Adipose tissue (tissue), 3 donors: ENCODE results near the gene LAMA1. TPM values are rescaled to one million over a fixed set of nuclear protein-coding genes. Genes with fewer than 3 reads are reported as not detected.

Experiments used
- H3K27ac ChIP-seq: one replicate; pipeline ENCODE4 v1.5.1; 2013; ENCODE audit warnings: low read depth, low read length
- WGBS, 3 donors: extraction: QIAGEN DNeasy Blood & Tissue Kit; methylation state at CpG; one replicate each; pipeline ENCODE4 v1.1.7; 2013; 5-methylcytosine and 5-hydroxymethylcytosine counted together
- polyA plus RNA-seq, 3 donors: library from polyadenylated mRNA; stranded (reverse); fragments of 200-250 nt; gene quantifications; one replicate each; pipeline ENCODE4 v1.2.3, GENCODE V29; 2013
- donor health status: healthy with polysubstance abuse.
- donor health status: Bipolar disorder and iron deficiency.
- donor health status: healthy.

Gene LAMA1
- polyA plus RNA-seq, 3 donors = 0.34 to 3.4 (median 1.5) TPM

GRCh38 chr18:7021994-7022840 is 95.4 kb downstream of the LAMA1 start:
- H3K27ac ChIP-seq = no peak overlapping the region

GRCh38 chr18:7020995-7021777 is 96.4 kb downstream of the LAMA1 start:
- WGBS, 3 donors = 94 to 96% (median 94%) methylated on average over 13 of the region's 13 CpGs

More at GRCh38 chr18:7021994-7022840, 95.4 kb downstream of the LAMA1 start:
- 43 to 64% (median 59%) methylated on average over 16 of the region's 16 CpGs for WGBS, 3 donors

GRCh38 chr18:7017013-7017412 is 100.6 kb downstream of the LAMA1 start:
- 84 to 92% (median 89%) methylated on average over 5 of the region's 5 CpGs for WGBS, 3 donors
- H3K27ac ChIP-seq = no peak overlapping the region

More at GRCh38 chr18:7020995-7021777, 96.4 kb downstream of the LAMA1 start:
- no peak overlapping the region for H3K27ac ChIP-seq

DNA sequence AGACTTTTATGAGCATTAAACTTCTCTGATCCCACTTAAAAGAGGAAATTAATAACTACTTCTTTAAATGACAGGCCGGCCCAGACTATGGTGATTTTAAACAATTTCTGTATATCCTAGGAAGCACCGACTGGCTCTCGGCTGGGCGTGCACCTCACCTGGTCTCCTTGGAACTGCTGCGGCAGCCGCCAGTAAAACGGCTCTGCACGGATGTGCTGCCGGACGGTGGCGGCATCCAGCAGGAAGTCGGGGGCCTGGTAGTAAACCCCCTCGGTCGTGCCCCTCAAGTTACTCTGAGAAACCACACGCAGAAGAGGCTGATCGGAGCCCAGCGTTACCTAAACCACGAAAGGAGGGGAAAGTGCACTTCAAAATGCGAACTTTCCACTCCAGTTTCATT is 106.5 kb downstream of the LAMA1 start:
- no peak overlapping the region for H3K27ac ChIP-seq
- 45 to 76% (median 46%) methylated on average over 19 of the region's 19 CpGs for WGBS, 3 donors

GRCh38 chr18:7004009-7004408 is 113.6 kb downstream of the LAMA1 start:
- WGBS, 3 donors = 68 to 94% (median 92%) methylated on average over 6 of the region's 6 CpGs
- no peak overlapping the region for H3K27ac ChIP-seq

GRCh38 chr18:7002107-7002506 is 115.5 kb downstream of the LAMA1 start:
- no peak overlapping the region for H3K27ac ChIP-seq
- 37 to 57% (median 56%) methylated on average over 3 of the region's 3 CpGs for WGBS, 3 donors

DNA sequence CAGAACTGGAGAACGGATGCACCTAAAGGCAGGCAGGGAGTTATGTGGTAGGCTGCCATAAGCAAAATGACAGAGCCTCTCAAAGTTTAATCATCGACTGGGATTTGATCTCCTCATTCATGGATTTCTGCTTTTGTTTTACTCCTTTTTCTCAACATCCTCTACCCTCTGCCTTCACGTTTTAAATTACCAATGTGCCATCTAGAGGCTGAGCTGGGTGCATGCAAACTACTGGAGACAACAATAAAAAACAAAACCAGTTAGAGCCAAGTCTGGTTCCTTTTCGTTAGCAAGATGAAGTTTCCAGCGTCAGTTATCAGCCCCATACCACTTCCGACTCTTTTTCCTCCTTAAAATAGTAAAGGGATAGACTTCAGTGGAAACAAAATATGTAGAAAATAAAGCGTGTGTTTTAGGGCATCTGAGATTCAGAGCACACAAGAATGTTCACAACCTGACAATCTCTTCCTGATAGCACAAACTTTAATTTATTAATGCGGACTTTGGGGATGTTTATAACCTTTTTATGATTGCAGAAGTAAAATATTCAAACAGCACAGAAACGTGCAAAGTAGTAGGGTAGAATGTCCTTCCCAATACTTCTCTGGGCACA is 117.0 kb downstream of the LAMA1 start:
- no peak overlapping the region for H3K27ac ChIP-seq
- 19 to 26% (median 19%) methylated on average over 9 of the region's 9 CpGs for WGBS, 3 donors

DNA sequence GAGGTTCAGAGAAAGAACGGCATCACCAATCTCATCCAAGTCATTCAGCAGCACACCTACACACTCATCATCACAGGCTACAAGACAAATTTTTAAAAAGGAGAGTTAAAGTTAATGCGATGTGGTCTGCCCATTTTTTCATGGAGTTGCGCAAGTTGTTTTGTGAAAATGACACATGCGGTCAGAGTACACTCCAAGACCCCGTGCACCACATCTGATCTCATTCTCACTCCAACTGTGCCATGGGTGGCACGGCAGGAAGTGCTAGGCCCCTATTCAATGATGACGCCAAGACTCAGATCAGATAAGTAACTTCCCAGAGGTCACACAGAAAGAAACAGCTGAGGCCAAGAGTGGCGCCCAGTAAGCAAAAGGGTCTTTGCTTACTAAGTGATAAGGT is 119.8 kb downstream of the LAMA1 start:
- 61 to 67% (median 61%) methylated on average over 8 of the region's 8 CpGs for WGBS, 3 donors
- no peak overlapping the region for H3K27ac ChIP-seq

GRCh38 chr18:6994771-6995430 is 122.7 kb downstream of the LAMA1 start:
- WGBS, 3 donors = 39 to 67% (median 44%) methylated on average over 7 of the region's 7 CpGs
- no peak overlapping the region for H3K27ac ChIP-seq

GRCh38 chr18:6994056-6994770 is 123.4 kb downstream of the LAMA1 start:
- H3K27ac ChIP-seq = no peak overlapping the region
- WGBS, 3 donors = 75 to 89% (median 81%) methylated on average over 7 of the region's 7 CpGs

GRCh38 chr18:6992761-6993160 is 124.8 kb downstream of the LAMA1 start:
- H3K27ac ChIP-seq = no peak overlapping the region

GRCh38 chr18:6983366-6983765 is 134.2 kb downstream of the LAMA1 start:
- 71 to 91% (median 81%) methylated on average over 7 of the region's 7 CpGs for WGBS, 3 donors
- no peak overlapping the region for H3K27ac ChIP-seq

DNA sequence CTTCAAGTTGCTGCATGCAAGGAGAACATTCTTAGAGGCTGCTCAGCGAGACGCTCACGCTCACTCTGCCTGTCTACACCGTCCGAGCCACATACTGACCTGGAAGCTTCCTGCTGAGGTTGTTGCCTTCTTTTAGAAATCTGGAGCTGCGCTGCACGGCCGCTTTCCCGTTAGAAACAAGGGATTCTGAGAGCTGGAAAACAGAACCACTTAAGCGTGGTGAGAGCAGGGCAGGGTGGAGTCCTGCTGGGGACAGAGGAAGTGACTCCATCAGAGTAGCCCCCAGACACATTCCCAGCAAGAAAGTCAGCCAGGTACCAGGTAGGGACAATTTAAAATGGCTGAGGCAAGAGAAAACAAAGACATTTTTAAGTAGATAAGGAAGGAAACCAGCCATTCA is 135.2 kb downstream of the LAMA1 start:
- H3K27ac ChIP-seq = no peak overlapping the region
- WGBS, 3 donors = 76 to 91% (median 80%) methylated on average over 10 of the region's 10 CpGs

GRCh38 chr18:6980363-6980762 is 137.2 kb downstream of the LAMA1 start:
- no peak overlapping the region for H3K27ac ChIP-seq
- 70 to 75% (median 73%) methylated on average over 2 of the region's 2 CpGs for WGBS, 3 donors

DNA sequence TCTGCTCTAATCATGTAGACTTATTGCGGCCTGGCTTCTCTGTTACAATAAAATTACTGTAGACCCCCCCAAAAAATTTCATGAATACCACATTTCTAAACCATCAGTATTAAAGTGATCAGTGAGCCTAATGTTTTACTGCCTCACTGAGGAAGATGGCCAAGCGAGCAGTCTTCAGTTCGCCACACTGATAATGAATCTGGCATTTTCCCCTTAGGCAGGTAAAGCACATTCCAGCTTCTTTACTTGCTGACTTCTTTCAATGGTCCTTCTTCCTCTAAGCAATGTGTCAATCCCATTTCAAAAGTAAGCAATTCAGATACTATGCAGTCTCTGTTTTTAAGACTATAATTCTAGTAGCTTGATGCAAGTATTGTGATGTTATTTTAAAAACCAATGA is 137.6 kb downstream of the LAMA1 start:
- no peak overlapping the region for H3K27ac ChIP-seq
- 96 to 99% (median 98%) methylated on average over 3 of the region's 3 CpGs for WGBS, 3 donors

DNA sequence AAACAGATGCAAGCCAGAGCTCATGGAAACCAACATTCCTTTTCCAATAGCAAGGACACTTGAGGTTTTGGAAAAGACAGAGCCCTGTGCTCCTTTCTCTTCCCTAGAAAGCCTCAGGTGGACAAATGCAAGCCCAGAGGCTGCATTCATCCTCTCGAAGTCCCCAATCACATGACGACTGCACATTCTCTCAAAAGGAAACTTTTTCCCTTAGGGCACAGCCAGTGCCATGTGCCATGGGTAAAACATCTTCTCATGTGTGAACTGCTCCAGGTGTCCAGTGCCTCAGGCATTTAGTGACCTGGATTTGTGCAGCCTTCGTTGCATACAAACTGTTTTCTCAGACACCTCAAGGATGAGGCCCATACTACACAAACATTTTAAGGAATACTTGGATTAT is 140.7 kb downstream of the LAMA1 start:
- WGBS, 3 donors = 25 to 90% (median 75%) methylated on average over 3 of the region's 3 CpGs
- no peak overlapping the region for H3K27ac ChIP-seq

DNA sequence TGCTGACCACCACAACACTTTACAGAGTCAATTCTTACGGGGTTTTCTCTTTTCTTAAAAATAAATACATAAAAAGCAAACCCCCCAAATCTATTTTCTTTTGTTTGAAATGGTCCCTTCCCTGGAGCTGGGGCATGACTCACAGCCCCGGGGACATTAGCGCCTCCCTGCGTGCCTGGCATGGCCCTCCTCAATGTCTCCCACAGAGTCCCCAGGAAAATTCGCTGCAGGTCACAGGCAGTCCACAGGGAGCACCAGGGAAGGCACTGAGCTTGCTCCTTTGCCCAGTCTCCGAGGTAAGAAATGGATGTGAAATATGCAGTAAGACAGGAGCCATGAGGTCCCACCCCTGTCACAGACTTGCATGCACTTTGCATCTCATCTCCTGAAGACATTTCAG is 142.5 kb downstream of the LAMA1 start:
- H3K27ac ChIP-seq = no peak overlapping the region

GRCh38 chr18:6971823-6972478 is 145.6 kb downstream of the LAMA1 start:
- H3K27ac ChIP-seq = no peak overlapping the region
- WGBS, 3 donors = 68 to 84% (median 80%) methylated on average over 7 of the region's 7 CpGs

More for the DNA sequence above, 142.5 kb downstream of the LAMA1 start:
- WGBS, 3 donors = 93 to 96% (median 93%) methylated on average over 6 of the region's 6 CpGs
